Activated CD4-positive, alpha-beta T cell treated with anti-CD3 and anti-CD28 coated beads, Interleukin-2, amount 50 U/mL, for 16 hours (primary cell): ENCODE results near the gene EFCAB9.
"Not testable (repeated sequence)": the region's sequence is repeated elsewhere in the genome, so short reads cannot be mapped to it uniquely, and the experiment has no call there.

Source experiments
- DNase-seq: peaks from one replicate; pipeline ENCODE4 v3.0.0-alpha.2; 2020

The EFCAB9 gene

GRCh38 chr5:172193872-172194271, at the start of gene EFCAB9:
EFCAB9 (plus strand) TSS chr5:172194172; CDS start chr5:172194173, 1 bp downstream.
- DNase-seq = no peak

GRCh38 chr5:172144291-172144815, 49.6 kb upstream of the EFCAB9 start:
- no peak for DNase-seq

GRCh38 chr5:172144931-172145869, 48.8 kb upstream of the EFCAB9 start:
- no peak for DNase-seq

- no peak for DNase-seq
Measured at GRCh38 chr5:172145870-172146747, 47.9 kb upstream of the EFCAB9 start.

- DNase-seq = no peak
Measured at GRCh38 chr5:172146748-172147092, 47.3 kb upstream of the EFCAB9 start.

- DNase-seq = no peak
Measured at GRCh38 chr5:172147857-172148256, 46.1 kb upstream of the EFCAB9 start.

GRCh38 chr5:172148381-172148780, 45.6 kb upstream of the EFCAB9 start:
- no peak for DNase-seq

- DNase-seq = no peak
Measured at GRCh38 chr5:172149073-172149472, 44.9 kb upstream of the EFCAB9 start.

- DNase-seq = not testable (repeated sequence)
Measured at GRCh38 chr5:172149481-172149880, 44.5 kb upstream of the EFCAB9 start.

GRCh38 chr5:172150514-172151425, 43.2 kb upstream of the EFCAB9 start:
- DNase-seq = peak; percentile 28

GRCh38 chr5:172151661-172152210, 42.2 kb upstream of the EFCAB9 start:
- DNase-seq = no peak

- no peak for DNase-seq
Measured at GRCh38 chr5:172153695-172154094, 40.3 kb upstream of the EFCAB9 start.

- not testable (repeated sequence) for DNase-seq
Measured at GRCh38 chr5:172155101-172155500, 38.9 kb upstream of the EFCAB9 start.

- DNase-seq = no peak
Measured at GRCh38 chr5:172156541-172156994, 37.4 kb upstream of the EFCAB9 start.

GRCh38 chr5:172159016-172159415, 35.0 kb upstream of the EFCAB9 start:
- no peak for DNase-seq

- DNase-seq = no peak
Measured at GRCh38 chr5:172160506-172160905, 33.5 kb upstream of the EFCAB9 start.

GRCh38 chr5:172162323-172162986, 31.5 kb upstream of the EFCAB9 start:
- no peak for DNase-seq

GRCh38 chr5:172162987-172163343, 31.0 kb upstream of the EFCAB9 start:
- no peak for DNase-seq

- no peak for DNase-seq
Measured at GRCh38 chr5:172163346-172163745, 30.6 kb upstream of the EFCAB9 start.

GRCh38 chr5:172164769-172165212, 29.2 kb upstream of the EFCAB9 start:
- no peak for DNase-seq

- DNase-seq = no peak
Measured at GRCh38 chr5:172165465-172165864, 28.5 kb upstream of the EFCAB9 start.
